Measurements from ENCODE around the gene COBLL1. TPM values are rescaled to one million over a fixed set of nuclear protein-coding genes. Genes with fewer than 3 reads are reported as not detected.

The COBLL1 gene
- total RNA-seq, 1 donor from 2014 or later: 222 TPM

- ChIA-PET CTCF (interaction anchor here (0.6 to 0.7 kb wide), 2 partner anchors 21 to 123 kb away, joined by 3 read pairs; no protein-coding TSS in a partner anchor), POLR2A (no interaction called here)
- Mint-ChIP-seq H3K4me3 (no peak overlapping the region), H3K27ac (no peak overlapping the region), H3K36me3 (ENCODE audit: low read depth) (peaks cover 5% of the 10 kb centered on the region), H3K9me3 (no peaks in the 10 kb centered on the region), H3K27me3 (no peaks in the 10 kb centered on the region), H3K4me1 (peaks cover 32% of the 10 kb centered on the region)
- intact Hi-C loops (cut with micrococcal nuclease): loop anchor here (2.0 kb wide), 1 partner anchor 14 kb away; no protein-coding TSS in a partner anchor
- TF ChIP-seq CTCF (IDR thresholded peaks at IDR 0.05): no peak
- DNase-seq (no peak), ATAC-seq (ENCODE audit: low read depth) (no peak)
Measured at GRCh38 chr2:164786787-164787186, 54.8 kb downstream of the COBLL1 start.

GRCh38 chr2:164785457-164785856 is 56.2 kb downstream of the COBLL1 start:
- CTCF ChIA-PET: interaction anchor here (0.7 kb wide), 1 partner anchor 23 kb away, joined by 3 read pairs; no protein-coding TSS in a partner anchor
- Mint-ChIP-seq H3K27me3 (no peaks in the 10 kb centered on the region), H3K4me3 (no peak overlapping the region), H3K4me1 (peaks cover 32% of the 10 kb centered on the region), H3K27ac (no peak overlapping the region), H3K9me3 (no peaks in the 10 kb centered on the region), H3K36me3 (ENCODE audit: low read depth) (peaks cover 5% of the 10 kb centered on the region)
- ATAC-seq (ENCODE audit: low read depth) (no peak), DNase-seq (no peak)
- POLR2A ChIA-PET: interaction anchor here (0.6 to 1.0 kb wide), 2 partner anchors 23 to 1029 kb away, joined by 3 to 6 read pairs; no protein-coding TSS in a partner anchor
- intact Hi-C loops (cut with micrococcal nuclease): loop anchor here (1.0 kb wide), 1 partner anchor 8 kb away; no protein-coding TSS in a partner anchor
- no peak for TF ChIP-seq CTCF (IDR thresholded peaks at IDR 0.05)

GRCh38 chr2:164784376-164784775 is 57.2 kb downstream of the COBLL1 start:
- no peaks in the 10 kb centered on the region for H3K9me3 Mint-ChIP-seq
- intact Hi-C loops (cut with micrococcal nuclease): no loop called here
- ATAC-seq (ENCODE audit: low read depth) (no peak), DNase-seq (no peak)
- peaks cover 5% of the 10 kb centered on the region for H3K36me3 Mint-ChIP-seq (ENCODE audit: low read depth)
- H3K27ac Mint-ChIP-seq: no peak overlapping the region
- H3K27me3 Mint-ChIP-seq: no peaks in the 10 kb centered on the region
- CTCF ChIA-PET: no interaction called here
- POLR2A ChIA-PET: no interaction called here
- H3K4me3 Mint-ChIP-seq: no peak overlapping the region
- peaks cover 32% of the 10 kb centered on the region for H3K4me1 Mint-ChIP-seq
- TF ChIP-seq CTCF (IDR thresholded peaks at IDR 0.05): no peak

GRCh38 chr2:164782323-164782722 is 59.3 kb downstream of the COBLL1 start:
- ChIA-PET POLR2A (no interaction called here), CTCF (no interaction called here)
- H3K4me3 Mint-ChIP-seq: no peak overlapping the region
- DNase-seq: no peak
- H3K9me3 Mint-ChIP-seq: no peaks in the 10 kb centered on the region
- H3K4me1 Mint-ChIP-seq: peaks cover 36% of the 10 kb centered on the region
- peaks cover 9% of the 10 kb centered on the region for H3K36me3 Mint-ChIP-seq (ENCODE audit: low read depth)
- no peaks in the 10 kb centered on the region for H3K27me3 Mint-ChIP-seq
- ATAC-seq (ENCODE audit: low read depth): no peak
- no peak for TF ChIP-seq CTCF (IDR thresholded peaks at IDR 0.05)
- intact Hi-C loops (cut with micrococcal nuclease): no loop called here
- no peak overlapping the region for H3K27ac Mint-ChIP-seq

GRCh38 chr2:164781394-164781793 is 60.2 kb downstream of the COBLL1 start:
- H3K9me3 Mint-ChIP-seq: no peaks in the 10 kb centered on the region
- H3K36me3 Mint-ChIP-seq (ENCODE audit: low read depth): peaks cover 9% of the 10 kb centered on the region
- POLR2A ChIA-PET: no interaction called here

More at GRCh38 chr2:164781394-164781793, 60.2 kb downstream of the COBLL1 start:
- Mint-ChIP-seq H3K27ac (no peak overlapping the region), H3K27me3 (no peaks in the 10 kb centered on the region), H3K4me3 (no peak overlapping the region), H3K4me1 (peaks cover 29% of the 10 kb centered on the region)
- intact Hi-C loops (cut with micrococcal nuclease): loop anchor here (2.0 kb wide), 1 partner anchor 13 kb away; no protein-coding TSS in a partner anchor
- CTCF ChIA-PET: no interaction called here
- no peak for DNase-seq
- TF ChIP-seq CTCF (IDR thresholded peaks at IDR 0.05): no peak
- no peak for ATAC-seq (ENCODE audit: low read depth)
